Astrocyte (in vitro differentiated cells and primary cell): Measurements from ENCODE around the gene GRK5. TPM values are rescaled to one million over a fixed set of nuclear protein-coding genes. Genes with fewer than 3 reads are reported as not detected.

Source experiments
- DNase-seq: peaks from one replicate; pipeline ENCODE4 v3.0.0-alpha.2; 2010; ENCODE audit warnings: low read depth
- FAIRE-seq: peaks from 2 replicates; lab custom pipeline; 2011; peaks lifted over from hg19 to GRCh38; lab: Jason Lieb, UNC
- H2AFZ ChIP-seq: 2 replicates; pipeline ENCODE4 v1.6.0; 2012; ENCODE audit warnings: low read depth, low read length, inconsistent platforms
- H3K27ac ChIP-seq: 2 replicates; pipeline ENCODE4 v1.5.1; 2011; ENCODE audit warnings: low read depth, low read length, inconsistent platforms
- H3K27me3 ChIP-seq: 2 replicates; pipeline ENCODE4 v1.6.0; 2011; ENCODE audit warnings: low read length, inconsistent platforms; ENCODE audit not compliant: insufficient read depth
- H3K36me3 ChIP-seq: 2 replicates; pipeline ENCODE4 v1.5.1; 2011; ENCODE audit warnings: low read length, inconsistent platforms; ENCODE audit not compliant: insufficient read depth
- H3K4me1 ChIP-seq: 2 replicates; pipeline ENCODE4 v1.5.1; 2011; ENCODE audit warnings: low read length, inconsistent platforms; ENCODE audit not compliant: insufficient read depth
- H3K4me2 ChIP-seq: 2 replicates; pipeline ENCODE4 v1.6.0; 2012; ENCODE audit warnings: low read length, inconsistent platforms
- H3K4me3 ChIP-seq: 2 replicates; pipeline ENCODE4 v1.5.1; 2011; ENCODE audit warnings: low read depth, mild to moderate bottlenecking, low read length, inconsistent platforms; ENCODE audit not compliant: insufficient read depth
- H3K79me2 ChIP-seq: 2 replicates; pipeline ENCODE4 v1.6.0; 2012; ENCODE audit warnings: mild to moderate bottlenecking, low read length, inconsistent platforms; ENCODE audit not compliant: insufficient read depth
- H3K9ac ChIP-seq: 2 replicates; pipeline ENCODE4 v1.6.0; 2012; ENCODE audit warnings: mild to moderate bottlenecking, low read length, inconsistent platforms
- H3K9me3 ChIP-seq: 2 replicates; pipeline ENCODE4 v1.5.1; 2012; ENCODE audit warnings: low read depth, mild to moderate bottlenecking, low read length, inconsistent platforms; ENCODE audit not compliant: insufficient read depth
- H4K20me1 ChIP-seq: 2 replicates; pipeline ENCODE4 v1.6.0; 2012; ENCODE audit warnings: low read length, inconsistent platforms; ENCODE audit not compliant: insufficient read depth
- H3K27ac Mint-ChIP-seq: one replicate; pipeline ENCODE4 v1.8.0; 2021; ENCODE audit warnings: mild to moderate bottlenecking, mixed read lengths; ENCODE audit not compliant: unreplicated experiment
- H3K27me3 Mint-ChIP-seq: one replicate; pipeline ENCODE4 v1.8.0; 2021; ENCODE audit warnings: low read depth, mixed read lengths; ENCODE audit not compliant: unreplicated experiment
- H3K36me3 Mint-ChIP-seq: one replicate; pipeline ENCODE4 v1.8.0; 2021; ENCODE audit warnings: low read depth, mixed read lengths; ENCODE audit not compliant: unreplicated experiment
- H3K4me1 Mint-ChIP-seq: one replicate; pipeline ENCODE4 v1.8.0; 2021; ENCODE audit warnings: low read depth, mixed read lengths; ENCODE audit not compliant: unreplicated experiment
- H3K4me3 Mint-ChIP-seq: one replicate; pipeline ENCODE4 v1.8.0; 2021; ENCODE audit warnings: mild to moderate bottlenecking, moderate library complexity, mixed read lengths; ENCODE audit not compliant: unreplicated experiment
- H3K9me3 Mint-ChIP-seq: one replicate; pipeline ENCODE4 v1.8.0; 2021; ENCODE audit warnings: mild to moderate bottlenecking, mixed read lengths; ENCODE audit not compliant: unreplicated experiment
- CTCF ChIP-seq: IDR thresholded peaks from 2 replicates; pipeline ENCODE4 v1.5.1; 2011; ENCODE audit warnings: low read depth, mild to moderate bottlenecking, inconsistent platforms, low read length, moderate library complexity; ENCODE audit not compliant: insufficient read depth
- EZH2 ChIP-seq: IDR thresholded peaks from 2 replicates; pipeline ENCODE4 v1.6.1; 2012; ENCODE audit warnings: mild to moderate bottlenecking, low read length, inconsistent platforms; ENCODE audit not compliant: insufficient read depth
- total RNA-seq: library from RNA; stranded (reverse); gene quantifications from 2 replicates; pipeline ENCODE4 v1.2.1, GENCODE V29; 2021

GRK5 gene
- total RNA-seq, 1 donor from 2014 or later = 8.5 TPM

- peak overlapping the region; percentile 86 for H3K27ac ChIP-seq
- FAIRE-seq = no peak
Observed at GRCh38 chr10:119370111-119370741, 162.9 kb downstream of the GRK5 start.

GRCh38 chr10:119370972-119371703 is 163.8 kb downstream of the GRK5 start:
- Mint-ChIP-seq H3K36me3 (peaks cover 1% of the 10 kb centered on the region), H3K4me3 (no peak overlapping the region), H3K27ac (peak overlapping the region; percentile 62), H3K27me3 (peaks cover 11% of the 10 kb centered on the region), H3K4me1 (peaks cover 8% of the 10 kb centered on the region), H3K9me3 (peaks cover under 1% of the 10 kb centered on the region)
- Histone ChIP-seq H3K27ac (peak overlapping the region; percentile 86), H2AFZ (peak overlapping the region; percentile 19), H3K79me2 (no peaks in the 10 kb centered on the region), H3K4me3 (peak overlapping the region; percentile 35), H3K9ac (peak overlapping the region; percentile 80), H3K27me3 (no peaks in the 10 kb centered on the region), H3K4me1 (peaks cover 31% of the 10 kb centered on the region), H3K36me3 (no peaks in the 10 kb centered on the region), H3K4me2 (peak overlapping the region; percentile 84), H3K9me3 (no peaks in the 10 kb centered on the region), H4K20me1 (no peaks in the 10 kb centered on the region)
- TF ChIP-seq EZH2 (no peak), CTCF (no peak)
- no peak for FAIRE-seq
- peak; percentile 60 for DNase-seq

More at GRCh38 chr10:119370111-119370741, 162.9 kb downstream of the GRK5 start:
- H3K4me2 ChIP-seq = peak overlapping the region; percentile 84
- peaks cover 32% of the 10 kb centered on the region for H3K4me1 ChIP-seq
- no peaks in the 10 kb centered on the region for H3K9me3 ChIP-seq
- Mint-ChIP-seq H3K27me3 (peaks cover 9% of the 10 kb centered on the region), H3K4me3 (no peak overlapping the region), H3K9me3 (no peaks in the 10 kb centered on the region), H3K4me1 (peaks cover 2% of the 10 kb centered on the region), H3K27ac (peak overlapping the region; percentile 63), H3K36me3 (peaks cover 2% of the 10 kb centered on the region)
- H3K36me3 ChIP-seq = no peaks in the 10 kb centered on the region
- H3K27me3 ChIP-seq = peaks cover 2% of the 10 kb centered on the region
- TF ChIP-seq EZH2 (no peak), CTCF (no peak)
- peak overlapping the region; percentile 35 for H3K4me3 ChIP-seq
- H3K79me2 ChIP-seq = no peaks in the 10 kb centered on the region
- H3K9ac ChIP-seq = peak overlapping the region; percentile 80
- H4K20me1 ChIP-seq = peaks cover 3% of the 10 kb centered on the region
- peak; percentile 59 for DNase-seq
- H2AFZ ChIP-seq = no peak overlapping the region
